ENCODE results near the gene CEP164. TPM values are rescaled to one million over a fixed set of nuclear protein-coding genes. Genes with fewer than 3 reads are reported as not detected.
A peak's percentile ranks its signal among the peaks of the same experiment; 100 is the strongest.

The CEP164 gene
- total and polyA plus RNA-seq, 2 experiments from 2014 or later, result 13.9 to 23.8 TPM

DNA sequence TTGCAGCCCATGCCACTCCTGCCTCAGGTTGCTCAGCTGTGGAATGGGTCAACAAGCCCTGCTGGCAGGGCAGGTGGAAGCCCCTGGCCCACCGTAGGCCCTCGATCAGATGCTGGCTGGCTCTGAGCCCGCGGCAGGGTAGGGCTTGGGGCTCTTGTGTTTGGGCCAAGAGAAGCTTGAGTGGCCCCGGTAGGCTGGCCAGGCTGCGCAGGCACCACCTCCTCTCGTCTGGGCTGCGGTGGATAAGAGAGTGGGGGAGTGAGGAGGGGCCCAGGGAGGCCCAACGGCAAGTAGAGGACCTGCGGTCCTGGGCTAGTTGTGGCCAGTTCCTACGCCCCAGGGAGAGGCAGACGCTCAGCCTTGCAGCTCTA lies 115.2 kb downstream of the CEP164 start (continued):
- TF ChIP-seq, protein P1, sequence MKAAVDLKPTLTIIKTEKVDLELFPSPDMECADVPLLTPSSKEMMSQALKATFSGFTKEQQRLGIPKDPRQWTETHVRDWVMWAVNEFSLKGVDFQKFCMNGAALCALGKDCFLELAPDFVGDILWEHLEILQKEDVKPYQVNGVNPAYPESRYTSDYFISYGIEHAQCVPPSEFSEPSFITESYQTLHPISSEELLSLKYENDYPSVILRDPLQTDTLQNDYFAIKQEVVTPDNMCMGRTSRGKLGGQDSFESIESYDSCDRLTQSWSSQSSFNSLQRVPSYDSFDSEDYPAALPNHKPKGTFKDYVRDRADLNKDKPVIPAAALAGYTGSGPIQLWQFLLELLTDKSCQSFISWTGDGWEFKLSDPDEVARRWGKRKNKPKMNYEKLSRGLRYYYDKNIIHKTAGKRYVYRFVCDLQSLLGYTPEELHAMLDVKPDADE (IDR thresholded peaks at IDR 0.05), result no peak

DNA sequence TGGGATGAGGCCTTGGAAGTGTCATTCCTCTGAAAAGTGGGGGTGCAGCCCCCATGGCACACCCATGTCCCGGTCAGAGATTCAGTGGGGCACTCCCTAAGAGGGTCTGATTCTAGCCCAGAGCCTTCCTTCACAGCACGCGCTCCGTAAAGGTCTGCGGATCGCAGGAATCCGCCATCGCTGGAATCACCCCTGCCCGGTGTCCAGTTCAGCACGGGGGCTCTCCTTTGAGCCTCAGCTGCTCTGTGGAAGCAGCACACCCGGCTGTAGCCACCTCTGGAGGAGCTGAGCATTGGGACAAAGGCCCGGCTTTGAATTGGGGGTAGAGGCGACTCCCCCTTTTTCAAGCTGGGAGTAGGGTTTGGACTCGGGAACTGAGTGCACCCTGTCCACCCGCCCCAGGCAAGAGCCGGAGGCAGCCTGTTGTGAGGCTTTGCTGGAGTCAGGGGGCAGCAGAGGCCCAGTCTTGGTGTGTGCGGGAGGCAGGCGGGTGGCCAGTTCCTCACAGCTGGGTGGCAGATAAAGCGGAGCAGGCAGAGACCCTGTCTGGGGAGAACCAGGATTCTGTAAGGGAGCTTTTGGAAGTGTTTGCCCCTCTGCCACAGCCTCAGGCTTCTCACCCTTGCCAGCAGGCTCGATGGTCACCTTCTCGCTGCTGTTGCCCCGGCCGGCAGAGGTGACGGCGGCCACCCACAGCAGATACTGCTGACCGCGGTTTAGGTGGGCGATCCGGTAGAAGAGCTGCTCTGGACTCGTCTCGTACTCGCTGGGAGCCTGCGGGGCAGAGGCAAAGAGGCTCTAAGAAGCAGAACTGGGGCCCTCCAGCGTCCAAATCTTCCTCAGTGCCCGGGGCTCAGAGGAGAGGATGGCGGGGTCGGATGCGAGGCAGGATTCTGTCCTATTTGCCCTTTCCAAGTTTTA lies 115.9 kb downstream of the CEP164 start:
- no peaks in the 10 kb centered on the region for H4K20me1 ChIP-seq (replicated peaks; ENCODE audit: insufficient read depth)
- no peak overlapping the region for H3K27ac ChIP-seq (ENCODE audit: low read depth)
- H3K79me2 ChIP-seq (replicated peaks; ENCODE audit: insufficient read depth), result no peaks in the 10 kb centered on the region
- no peaks in the 10 kb centered on the region for H3K9me3 Mint-ChIP-seq
- H3K27ac Mint-ChIP-seq, result no peak overlapping the region
- no peaks in the 10 kb centered on the region for H3K27me3 ChIP-seq (ENCODE audit: insufficient read depth)
- H3K4me2 ChIP-seq, result no peak overlapping the region
- DNase-seq (ENCODE audit: low spot score) (peak; percentile 87), ATAC-seq (peak; percentile 96)
- H3K4me1 Mint-ChIP-seq, result peaks cover 7% of the 10 kb centered on the region; the same call in 2 of the 3 replicates
- H2AFZ ChIP-seq, result peak overlapping the region; percentile 87
- H3K36me3 ChIP-seq (ENCODE audit: insufficient read depth), result no peaks in the 10 kb centered on the region
- no peak overlapping the region for H3K4me3 ChIP-seq
- H3K4me3 Mint-ChIP-seq, result no peak overlapping the region
- 0 out of 2 replicates have a peak, but pooled peaks cover 2% of the 10 kb centered on the region for H3F3A ChIP-seq (replicated peaks; ENCODE audit: low read depth)
- no peaks in the 10 kb centered on the region for H3K9me2 ChIP-seq (ENCODE audit: insufficient read depth)
- H3K27me3 Mint-ChIP-seq (ENCODE audit: insufficient read depth, low read depth, poor library complexity), result peaks cover 6% of the 10 kb centered on the region
- no peaks in the 10 kb centered on the region for H3K4me1 ChIP-seq (ENCODE audit: insufficient read depth)
- TF ChIP-seq, protein P2, sequence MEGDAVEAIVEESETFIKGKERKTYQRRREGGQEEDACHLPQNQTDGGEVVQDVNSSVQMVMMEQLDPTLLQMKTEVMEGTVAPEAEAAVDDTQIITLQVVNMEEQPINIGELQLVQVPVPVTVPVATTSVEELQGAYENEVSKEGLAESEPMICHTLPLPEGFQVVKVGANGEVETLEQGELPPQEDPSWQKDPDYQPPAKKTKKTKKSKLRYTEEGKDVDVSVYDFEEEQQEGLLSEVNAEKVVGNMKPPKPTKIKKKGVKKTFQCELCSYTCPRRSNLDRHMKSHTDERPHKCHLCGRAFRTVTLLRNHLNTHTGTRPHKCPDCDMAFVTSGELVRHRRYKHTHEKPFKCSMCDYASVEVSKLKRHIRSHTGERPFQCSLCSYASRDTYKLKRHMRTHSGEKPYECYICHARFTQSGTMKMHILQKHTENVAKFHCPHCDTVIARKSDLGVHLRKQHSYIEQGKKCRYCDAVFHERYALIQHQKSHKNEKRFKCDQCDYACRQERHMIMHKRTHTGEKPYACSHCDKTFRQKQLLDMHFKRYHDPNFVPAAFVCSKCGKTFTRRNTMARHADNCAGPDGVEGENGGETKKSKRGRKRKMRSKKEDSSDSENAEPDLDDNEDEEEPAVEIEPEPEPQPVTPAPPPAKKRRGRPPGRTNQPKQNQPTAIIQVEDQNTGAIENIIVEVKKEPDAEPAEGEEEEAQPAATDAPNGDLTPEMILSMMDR (conservative IDR thresholded peaks at IDR 0.05; ENCODE audit: low read depth in 2 of 2), result peak; percentile 66 to 94
- no peak for TF ChIP-seq STAT1 (IDR thresholded peaks at IDR 0.05; ENCODE audit: unreplicated experiment)
- H3K36me3 Mint-ChIP-seq (ENCODE audit: low read depth), result no peaks in the 10 kb centered on the region

DNA sequence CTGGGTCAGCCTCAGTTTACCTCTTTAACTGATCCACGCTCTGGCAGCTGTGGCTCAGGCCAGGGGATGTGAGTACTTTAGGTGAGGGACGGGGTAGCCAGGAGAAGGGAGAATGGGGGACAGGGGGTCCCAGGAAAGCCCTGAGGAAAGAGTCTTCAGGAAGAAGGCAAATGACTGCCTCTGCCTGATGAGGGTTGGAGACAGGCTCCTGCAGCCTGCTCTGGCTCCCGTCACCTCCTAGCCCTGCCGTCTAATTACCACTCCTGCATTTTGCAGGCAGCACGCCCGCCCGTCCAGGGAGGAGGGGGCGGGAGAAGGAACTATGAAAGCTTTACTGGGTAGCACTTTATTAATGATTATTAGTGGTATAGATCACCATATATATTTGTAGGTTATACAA lies 116.6 kb downstream of the CEP164 start:
- H3K4me1 ChIP-seq (ENCODE audit: insufficient read depth), result no peaks in the 10 kb centered on the region
- Mint-ChIP-seq H3K27me3 (ENCODE audit: insufficient read depth, low read depth, poor library complexity) (peaks cover 6% of the 10 kb centered on the region), H3K4me3 (no peak overlapping the region), H3K36me3 (ENCODE audit: low read depth) (no peaks in the 10 kb centered on the region), H3K4me1 (peaks cover 7% of the 10 kb centered on the region; the same call in 2 of the 3 replicates), H3K9me3 (no peaks in the 10 kb centered on the region), H3K27ac (no peak overlapping the region)
- H4K20me1 ChIP-seq (replicated peaks; ENCODE audit: insufficient read depth), result no peaks in the 10 kb centered on the region
- H3K36me3 ChIP-seq (ENCODE audit: insufficient read depth), result no peaks in the 10 kb centered on the region
- H3K4me3 ChIP-seq, result no peak overlapping the region
- H3K79me2 ChIP-seq (replicated peaks; ENCODE audit: insufficient read depth), result no peaks in the 10 kb centered on the region
- DNase-seq (ENCODE audit: low spot score) (no peak), ATAC-seq (peak; percentile 11)
- no peaks in the 10 kb centered on the region for H3K9me2 ChIP-seq (ENCODE audit: insufficient read depth)
- H3K4me2 ChIP-seq, result no peak overlapping the region
- 0 out of 2 replicates have a peak overlapping the region, but pooled peaks have one; percentile 59 for H2AFZ ChIP-seq
- no peak overlapping the region for H3K27ac ChIP-seq (ENCODE audit: low read depth)
- H3F3A ChIP-seq (replicated peaks; ENCODE audit: low read depth), result 0 out of 2 replicates have a peak, but pooled peaks cover 2% of the 10 kb centered on the region
- no peaks in the 10 kb centered on the region for H3K27me3 ChIP-seq (ENCODE audit: insufficient read depth)
- TF ChIP-seq, protein P1 (IDR thresholded peaks at IDR 0.05), result no peak
- TF ChIP-seq ZNF114 (CRISPR knock-in tag; IDR thresholded peaks at IDR 0.05) (no peak), EZH2phosphoT487 (IDR thresholded peaks at IDR 0.05; ENCODE audit: unreplicated experiment) (no peak)
- TF ChIP-seq, protein P3, sequence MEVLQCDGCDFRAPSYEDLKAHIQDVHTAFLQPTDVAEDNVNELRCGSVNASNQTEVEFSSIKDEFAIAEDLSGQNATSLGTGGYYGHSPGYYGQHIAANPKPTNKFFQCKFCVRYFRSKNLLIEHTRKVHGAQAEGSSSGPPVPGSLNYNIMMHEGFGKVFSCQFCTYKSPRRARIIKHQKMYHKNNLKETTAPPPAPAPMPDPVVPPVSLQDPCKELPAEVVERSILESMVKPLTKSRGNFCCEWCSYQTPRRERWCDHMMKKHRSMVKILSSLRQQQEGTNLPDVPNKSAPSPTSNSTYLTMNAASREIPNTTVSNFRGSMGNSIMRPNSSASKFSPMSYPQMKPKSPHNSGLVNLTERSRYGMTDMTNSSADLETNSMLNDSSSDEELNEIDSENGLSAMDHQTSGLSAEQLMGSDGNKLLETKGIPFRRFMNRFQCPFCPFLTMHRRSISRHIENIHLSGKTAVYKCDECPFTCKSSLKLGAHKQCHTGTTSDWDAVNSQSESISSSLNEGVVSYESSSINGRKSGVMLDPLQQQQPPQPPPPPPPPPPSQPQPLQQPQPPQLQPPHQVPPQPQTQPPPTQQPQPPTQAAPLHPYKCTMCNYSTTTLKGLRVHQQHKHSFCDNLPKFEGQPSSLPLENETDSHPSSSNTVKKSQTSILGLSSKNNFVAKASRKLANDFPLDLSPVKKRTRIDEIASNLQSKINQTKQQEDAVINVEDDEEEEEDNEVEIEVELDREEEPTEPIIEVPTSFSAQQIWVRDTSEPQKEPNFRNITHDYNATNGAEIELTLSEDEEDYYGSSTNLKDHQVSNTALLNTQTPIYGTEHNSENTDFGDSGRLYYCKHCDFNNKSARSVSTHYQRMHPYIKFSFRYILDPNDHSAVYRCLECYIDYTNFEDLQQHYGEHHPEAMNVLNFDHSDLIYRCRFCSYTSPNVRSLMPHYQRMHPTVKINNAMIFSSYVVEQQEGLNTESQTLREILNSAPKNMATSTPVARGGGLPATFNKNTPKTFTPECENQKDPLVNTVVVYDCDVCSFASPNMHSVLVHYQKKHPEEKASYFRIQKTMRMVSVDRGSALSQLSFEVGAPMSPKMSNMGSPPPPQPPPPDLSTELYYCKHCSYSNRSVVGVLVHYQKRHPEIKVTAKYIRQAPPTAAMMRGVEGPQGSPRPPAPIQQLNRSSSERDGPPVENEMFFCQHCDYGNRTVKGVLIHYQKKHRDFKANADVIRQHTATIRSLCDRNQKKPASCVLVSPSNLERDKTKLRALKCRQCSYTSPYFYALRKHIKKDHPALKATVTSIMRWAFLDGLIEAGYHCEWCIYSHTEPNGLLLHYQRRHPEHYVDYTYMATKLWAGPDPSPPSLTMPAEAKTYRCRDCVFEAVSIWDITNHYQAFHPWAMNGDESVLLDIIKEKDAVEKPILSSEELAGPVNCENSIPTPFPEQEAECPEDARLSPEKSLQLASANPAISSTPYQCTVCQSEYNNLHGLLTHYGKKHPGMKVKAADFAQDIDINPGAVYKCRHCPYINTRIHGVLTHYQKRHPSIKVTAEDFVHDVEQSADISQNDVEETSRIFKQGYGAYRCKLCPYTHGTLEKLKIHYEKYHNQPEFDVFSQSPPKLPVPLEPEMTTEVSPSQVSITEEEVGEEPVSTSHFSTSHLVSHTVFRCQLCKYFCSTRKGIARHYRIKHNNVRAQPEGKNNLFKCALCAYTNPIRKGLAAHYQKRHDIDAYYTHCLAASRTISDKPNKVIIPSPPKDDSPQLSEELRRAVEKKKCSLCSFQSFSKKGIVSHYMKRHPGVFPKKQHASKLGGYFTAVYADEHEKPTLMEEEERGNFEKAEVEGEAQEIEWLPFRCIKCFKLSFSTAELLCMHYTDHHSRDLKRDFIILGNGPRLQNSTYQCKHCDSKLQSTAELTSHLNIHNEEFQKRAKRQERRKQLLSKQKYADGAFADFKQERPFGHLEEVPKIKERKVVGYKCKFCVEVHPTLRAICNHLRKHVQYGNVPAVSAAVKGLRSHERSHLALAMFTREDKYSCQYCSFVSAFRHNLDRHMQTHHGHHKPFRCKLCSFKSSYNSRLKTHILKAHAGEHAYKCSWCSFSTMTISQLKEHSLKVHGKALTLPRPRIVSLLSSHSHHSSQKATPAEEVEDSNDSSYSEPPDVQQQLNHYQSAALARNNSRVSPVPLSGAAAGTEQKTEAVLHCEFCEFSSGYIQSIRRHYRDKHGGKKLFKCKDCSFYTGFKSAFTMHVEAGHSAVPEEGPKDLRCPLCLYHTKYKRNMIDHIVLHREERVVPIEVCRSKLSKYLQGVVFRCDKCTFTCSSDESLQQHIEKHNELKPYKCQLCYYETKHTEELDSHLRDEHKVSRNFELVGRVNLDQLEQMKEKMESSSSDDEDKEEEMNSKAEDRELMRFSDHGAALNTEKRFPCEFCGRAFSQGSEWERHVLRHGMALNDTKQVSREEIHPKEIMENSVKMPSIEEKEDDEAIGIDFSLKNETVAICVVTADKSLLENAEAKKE (CRISPR knock-in tag; IDR thresholded peaks at IDR 0.05), result no peak
